WTC11 (cell line): ENCODE data around the gene SLC12A8.

Source experiments
- ATF3 ChIP-seq: sonication (generic); formaldehyde crosslinking; conservative IDR thresholded peaks from 2 replicates; pipeline ENCODE4 v1.8.1; 2022; ENCODE audit warnings: mild to moderate bottlenecking, missing genetic modification reagents
- E2F5 ChIP-seq: sonication (generic); formaldehyde crosslinking; IDR thresholded peaks from 2 replicates; pipeline ENCODE4 v1.8.1; 2022; ENCODE audit warnings: mild to moderate bottlenecking, moderate library complexity, missing genetic modification reagents
- ESRRA ChIP-seq: sonication (generic); formaldehyde crosslinking; IDR thresholded peaks from 2 replicates; pipeline ENCODE4 v1.8.1; 2022; ENCODE audit warnings: mild to moderate bottlenecking, missing genetic modification reagents, borderline replicate concordance
- FOXK1 ChIP-seq: sonication (generic); formaldehyde crosslinking; IDR thresholded peaks from 2 replicates; pipeline ENCODE4 v1.8.0; 2022; ENCODE audit warnings: mild to moderate bottlenecking, moderate library complexity, missing genetic modification reagents
- GRHL2 ChIP-seq: fragments of 250-450 bp; sonication (Bioruptor Pico); IDR thresholded peaks from 2 replicates; pipeline ENCODE4 v1.8.0; 2022; ENCODE audit warnings: mild to moderate bottlenecking, moderate library complexity; ENCODE audit not compliant: insufficient replicate concordance, severe bottlenecking
- MLX ChIP-seq: sonication (generic); formaldehyde crosslinking; IDR thresholded peaks from 2 replicates; pipeline ENCODE4 v1.8.1; 2023; ENCODE audit warnings: mild to moderate bottlenecking, missing genetic modification reagents, moderate library complexity
- TEAD1 ChIP-seq: sonication (generic); formaldehyde crosslinking; IDR thresholded peaks from 2 replicates; pipeline ENCODE4 v1.8.0; 2022; ENCODE audit warnings: mild to moderate bottlenecking, missing genetic modification reagents
- ZNF121 ChIP-seq: sonication (generic); formaldehyde crosslinking; IDR thresholded peaks from 2 replicates; pipeline ENCODE4 v1.8.0; 2023; ENCODE audit warnings: missing genetic modification reagents
- ZNF423 ChIP-seq: fragments of 250-450 bp; sonication (Bioruptor Pico); IDR thresholded peaks from 2 replicates; pipeline ENCODE4 v2.1.2; 2022; ENCODE audit warnings: mild to moderate bottlenecking, moderate library complexity
- TF ChIP-seq, protein P1 (sequence below): fragments of 200-600 bp; IDR thresholded peaks from 2 replicates; pipeline ENCODE4 v1.8.0; 2022; ENCODE audit warnings: antibody characterized with exemption

GRCh38 chr3:125175295-125176078 lies 37.1 kb downstream of the SLC12A8 start:
- no peak for TF ChIP-seq TEAD1
- TF ChIP-seq ESRRA, result no peak
- TF ChIP-seq GRHL2 (CRISPR knock-in tag), result no peak
- TF ChIP-seq, protein P1, sequence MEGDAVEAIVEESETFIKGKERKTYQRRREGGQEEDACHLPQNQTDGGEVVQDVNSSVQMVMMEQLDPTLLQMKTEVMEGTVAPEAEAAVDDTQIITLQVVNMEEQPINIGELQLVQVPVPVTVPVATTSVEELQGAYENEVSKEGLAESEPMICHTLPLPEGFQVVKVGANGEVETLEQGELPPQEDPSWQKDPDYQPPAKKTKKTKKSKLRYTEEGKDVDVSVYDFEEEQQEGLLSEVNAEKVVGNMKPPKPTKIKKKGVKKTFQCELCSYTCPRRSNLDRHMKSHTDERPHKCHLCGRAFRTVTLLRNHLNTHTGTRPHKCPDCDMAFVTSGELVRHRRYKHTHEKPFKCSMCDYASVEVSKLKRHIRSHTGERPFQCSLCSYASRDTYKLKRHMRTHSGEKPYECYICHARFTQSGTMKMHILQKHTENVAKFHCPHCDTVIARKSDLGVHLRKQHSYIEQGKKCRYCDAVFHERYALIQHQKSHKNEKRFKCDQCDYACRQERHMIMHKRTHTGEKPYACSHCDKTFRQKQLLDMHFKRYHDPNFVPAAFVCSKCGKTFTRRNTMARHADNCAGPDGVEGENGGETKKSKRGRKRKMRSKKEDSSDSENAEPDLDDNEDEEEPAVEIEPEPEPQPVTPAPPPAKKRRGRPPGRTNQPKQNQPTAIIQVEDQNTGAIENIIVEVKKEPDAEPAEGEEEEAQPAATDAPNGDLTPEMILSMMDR, result no peak
- TF ChIP-seq ATF3, result no peak
- TF ChIP-seq MLX, result no peak
- TF ChIP-seq ZNF423, result no peak
- TF ChIP-seq ZNF121 (CRISPR knock-in tag), result no peak
- no peak for TF ChIP-seq E2F5 (CRISPR knock-in tag)
- no peak for TF ChIP-seq FOXK1 (CRISPR knock-in tag)
